K562 (cell line): Measurements from ENCODE around the gene ZDHHC19. TPM values are rescaled to one million over a fixed set of nuclear protein-coding genes. Genes with fewer than 3 reads are reported as not detected.
A peak's percentile ranks its signal among the peaks of the same experiment; 100 is the strongest.

Experiments
- CCAR2 ChIP-seq: fragments of 200-400 bp; formaldehyde crosslinking; IDR thresholded peaks from 2 replicates; pipeline ENCODE4 v1.6.1; 2017; ENCODE audit warnings: mild to moderate bottlenecking, low read depth, low read length
- CXXC5 ChIP-seq: fragments of 250-450 bp; sonication (Bioruptor Pico); IDR thresholded peaks from 2 replicates; pipeline ENCODE4 v1.8.0; 2022; ENCODE audit warnings: inconsistent platforms, mild to moderate bottlenecking, moderate library complexity
- IRF2 ChIP-seq: sonication (generic); formaldehyde crosslinking; IDR thresholded peaks from 2 replicates; pipeline ENCODE4 v1.8.1; 2022; ENCODE audit warnings: mild to moderate bottlenecking, missing genetic modification reagents
- KDM2B ChIP-seq: fragments of 250-450 bp; sonication (Bioruptor Pico); IDR thresholded peaks from 2 replicates; pipeline ENCODE4 v1.8.0; 2021; ENCODE audit warnings: mild to moderate bottlenecking, moderate library complexity
- KLF16 ChIP-seq: IDR thresholded peaks from 2 replicates; pipeline ENCODE4 v1.6.1; 2016; ENCODE audit warnings: antibody characterized with exemption
- MAFK ChIP-seq: IDR thresholded peaks from 2 replicates; pipeline ENCODE4 v1.6.1; 2011; ENCODE audit warnings: low read length, improper control_type of control experiment
- MEF2A ChIP-seq: IDR thresholded peaks from 2 replicates; pipeline ENCODE4 v1.6.1; 2011; ENCODE audit warnings: low read depth, mild to moderate bottlenecking, low read length, moderate library complexity; ENCODE audit not compliant: control insufficient read depth
- RBM39 ChIP-seq: fragments of 200-400 bp; formaldehyde crosslinking; optimal IDR thresholded peaks from 2 replicates; pipeline ENCODE3; 2018; ENCODE audit warnings: low read depth, low read length
- SRSF9 ChIP-seq: fragments of 200-400 bp; formaldehyde crosslinking; IDR thresholded peaks from 2 replicates; pipeline ENCODE4 v1.6.1; 2017; ENCODE audit warnings: low read depth, low read length, borderline replicate concordance
- TEAD4 ChIP-seq, 2 experiments: sonication (generic) in 1 of 2; formaldehyde crosslinking in 1 of 2; IDR thresholded peaks; 2 replicates each; pipeline versions ENCODE4 v1.6.1 to v1.8.0; 2012 to 2022; ENCODE audit warnings: borderline replicate concordance in 1 of 2, inconsistent platforms in 1 of 2, low read length in 1 of 2, mild to moderate bottlenecking in 1 of 2, missing genetic modification reagents in 1 of 2
- TOE1 ChIP-seq, 2 experiments: fragments of 450-650 bp in 1 of 2; sonication (generic) in 1 of 2; formaldehyde crosslinking in 1 of 2; IDR thresholded peaks; 2 replicates each; pipeline versions ENCODE4 v1.7.1 to v1.8.0; 2016 to 2022; ENCODE audit warnings: borderline replicate concordance in 2 of 2, mild to moderate bottlenecking in 2 of 2, antibody characterized with exemption in 1 of 2, inconsistent platforms in 1 of 2, low read depth in 1 of 2, missing genetic modification reagents in 1 of 2, moderate library complexity in 1 of 2
- TSC22D4 ChIP-seq: fragments of 450-650 bp; IDR thresholded peaks from 2 replicates; pipeline ENCODE4 v1.6.1; 2016; ENCODE audit warnings: missing genetic modification characterization, missing biosample characterization, control low read depth
- U2AF2 ChIP-seq: fragments of 200-400 bp; formaldehyde crosslinking; optimal IDR thresholded peaks from 2 replicates; pipeline ENCODE3; 2017; ENCODE audit warnings: low read depth, mild to moderate bottlenecking, low read length
- YBX1 ChIP-seq: fragments of 450-650 bp; IDR thresholded peaks from 2 replicates; pipeline ENCODE4 v1.7.1; 2016; ENCODE audit warnings: mild to moderate bottlenecking
- polyA plus RNA-seq, 8 experiments: library from polyadenylated mRNA; depleted of rRNA in 4 of 8; stranded (reverse) in 5 of 8; unstranded in 3 of 8; fragments of >200 nt; fragmentation: Nextera tagmentation in 2 of 8; fragmentation: Illumina TruSeq in 1 of 8; extraction: Ambion mirVana in 2 of 8; extraction: Trizol in 1 of 8; gene quantifications; 2 replicates each; pipeline versions ENCODE4 v1.2.1 to v1.2.3, GENCODE V29; 2011 to 2014; ENCODE audit warnings: inconsistent platforms in 1 of 8, missing spikeins in 1 of 8
- total RNA-seq, 7 experiments: library from RNA; depleted of rRNA in 6 of 7; stranded (reverse); fragments of >200 nt in 6 of 7; fragmentation: Illumina TruSeq in 2 of 7; extraction: Trizol in 2 of 7; gene quantifications; 2 replicates each; pipeline versions ENCODE4 v1.2.1 to v1.2.3, GENCODE V29; 2011 to 2021; ENCODE audit warnings: low replicate concordance in 1 of 7
- TF ChIP-seq, protein P1 (sequence below): sonication (generic); formaldehyde crosslinking; IDR thresholded peaks from 2 replicates; pipeline ENCODE4 v1.8.0; 2022; ENCODE audit warnings: mild to moderate bottlenecking, low read depth, missing genetic modification reagents
- TF ChIP-seq, protein P2 (sequence below): fragments of 250-450 bp; sonication (Bioruptor Pico); IDR thresholded peaks from 2 replicates; pipeline ENCODE4 v1.4.0; 2020; ENCODE audit warnings: mild to moderate bottlenecking, moderate library complexity
- TF ChIP-seq, protein P3 (sequence below): fragments of 450-650 bp; IDR thresholded peaks from 2 replicates; pipeline ENCODE4 v1.6.1; 2016
- TF ChIP-seq, protein P4 (sequence below): sonication (generic); formaldehyde crosslinking; IDR thresholded peaks from 2 replicates; pipeline ENCODE4 v1.4.0; 2020; ENCODE audit warnings: mild to moderate bottlenecking, missing genetic modification reagents
- TF ChIP-seq, protein P5 (sequence below): fragments of 450-650 bp; IDR thresholded peaks from 2 replicates; pipeline ENCODE4 v1.6.1; 2014; ENCODE audit warnings: low read depth, mild to moderate bottlenecking, moderate library complexity, borderline replicate concordance
- TF ChIP-seq, protein P6 (sequence below): fragments of 250-450 bp; sonication (Bioruptor Pico); IDR thresholded peaks from 2 replicates; pipeline ENCODE4 v1.5.0; 2021

ZDHHC19 gene
- total and polyA plus RNA-seq, 9 of the 15 experiments (the other 6 are each of a cell fraction or from before 2014, with no cell fraction given) = 0.40 to 5.5 (median 1.1) TPM

DNA sequence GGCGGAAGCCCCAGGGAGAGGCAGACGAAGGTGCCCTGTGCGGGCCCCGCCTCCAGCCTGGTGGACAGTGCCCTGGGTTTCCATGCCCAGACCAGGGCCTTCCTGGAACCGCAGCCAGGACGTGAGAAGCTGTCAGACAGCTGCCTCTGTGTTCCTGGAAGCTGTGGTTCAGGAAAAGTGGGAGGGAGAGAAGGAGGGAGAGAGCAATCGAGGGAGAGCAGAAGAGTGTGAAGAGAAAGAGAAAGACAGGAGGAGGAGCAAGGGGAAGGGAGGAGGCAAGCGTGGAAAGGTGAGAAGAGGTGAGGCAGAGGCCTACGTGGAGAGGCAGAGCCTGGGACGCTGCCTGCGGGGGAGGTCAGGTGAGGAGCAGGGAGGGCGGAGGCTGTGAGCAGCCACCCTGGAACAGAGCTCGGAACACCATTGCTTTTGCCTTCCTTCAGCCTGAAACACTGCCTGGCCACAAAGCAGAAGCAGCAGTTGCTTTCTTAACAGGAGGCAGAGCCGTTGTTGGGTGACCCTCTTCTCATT, 18.6 kb downstream of the ZDHHC19 start (continued):
- no peak for TF ChIP-seq YBX1
- TF ChIP-seq, protein P1, sequence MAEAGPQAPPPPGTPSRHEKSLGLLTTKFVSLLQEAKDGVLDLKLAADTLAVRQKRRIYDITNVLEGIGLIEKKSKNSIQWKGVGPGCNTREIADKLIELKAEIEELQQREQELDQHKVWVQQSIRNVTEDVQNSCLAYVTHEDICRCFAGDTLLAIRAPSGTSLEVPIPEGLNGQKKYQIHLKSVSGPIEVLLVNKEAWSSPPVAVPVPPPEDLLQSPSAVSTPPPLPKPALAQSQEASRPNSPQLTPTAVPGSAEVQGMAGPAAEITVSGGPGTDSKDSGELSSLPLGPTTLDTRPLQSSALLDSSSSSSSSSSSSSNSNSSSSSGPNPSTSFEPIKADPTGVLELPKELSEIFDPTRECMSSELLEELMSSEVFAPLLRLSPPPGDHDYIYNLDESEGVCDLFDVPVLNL (CRISPR knock-in tag) = no peak
- peak; percentile 46; the same call in 1 of the 2 replicates for TF ChIP-seq TOE1 (IDR thresholded peaks at IDR 0.05; ENCODE audit: borderline replicate concordance)
- no peak for TF ChIP-seq TOE1 (CRISPR knock-in tag; IDR thresholded peaks at IDR 0.05; ENCODE audit: borderline replicate concordance, low read depth)
- no peak for TF ChIP-seq TEAD4 (IDR thresholded peaks at IDR 0.05; ENCODE audit: low read length)
- TF ChIP-seq TEAD4 (CRISPR knock-in tag; IDR thresholded peaks at IDR 0.05; ENCODE audit: borderline replicate concordance) = no peak
- TF ChIP-seq, protein P2, sequence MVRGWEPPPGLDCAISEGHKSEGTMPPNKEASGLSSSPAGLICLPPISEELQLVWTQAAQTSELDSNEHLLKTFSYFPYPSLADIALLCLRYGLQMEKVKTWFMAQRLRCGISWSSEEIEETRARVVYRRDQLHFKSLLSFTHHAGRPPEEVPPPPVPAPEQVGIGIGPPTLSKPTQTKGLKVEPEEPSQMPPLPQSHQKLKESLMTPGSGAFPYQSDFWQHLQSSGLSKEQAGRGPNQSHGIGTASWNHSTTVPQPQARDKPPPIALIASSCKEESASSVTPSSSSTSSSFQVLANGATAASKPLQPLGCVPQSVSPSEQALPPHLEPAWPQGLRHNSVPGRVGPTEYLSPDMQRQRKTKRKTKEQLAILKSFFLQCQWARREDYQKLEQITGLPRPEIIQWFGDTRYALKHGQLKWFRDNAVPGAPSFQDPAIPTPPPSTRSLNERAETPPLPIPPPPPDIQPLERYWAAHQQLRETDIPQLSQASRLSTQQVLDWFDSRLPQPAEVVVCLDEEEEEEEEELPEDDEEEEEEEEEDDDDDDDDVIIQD (CRISPR knock-in tag) = no peak
- no peak for TF ChIP-seq SRSF9
- TF ChIP-seq, protein P3, sequence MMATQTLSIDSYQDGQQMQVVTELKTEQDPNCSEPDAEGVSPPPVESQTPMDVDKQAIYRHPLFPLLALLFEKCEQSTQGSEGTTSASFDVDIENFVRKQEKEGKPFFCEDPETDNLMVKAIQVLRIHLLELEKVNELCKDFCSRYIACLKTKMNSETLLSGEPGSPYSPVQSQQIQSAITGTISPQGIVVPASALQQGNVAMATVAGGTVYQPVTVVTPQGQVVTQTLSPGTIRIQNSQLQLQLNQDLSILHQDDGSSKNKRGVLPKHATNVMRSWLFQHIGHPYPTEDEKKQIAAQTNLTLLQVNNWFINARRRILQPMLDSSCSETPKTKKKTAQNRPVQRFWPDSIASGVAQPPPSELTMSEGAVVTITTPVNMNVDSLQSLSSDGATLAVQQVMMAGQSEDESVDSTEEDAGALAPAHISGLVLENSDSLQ = no peak
- no peak for TF ChIP-seq MAFK
- TF ChIP-seq MEF2A = no peak
- TF ChIP-seq KDM2B (CRISPR knock-in tag) = no peak
- TF ChIP-seq, protein P4, sequence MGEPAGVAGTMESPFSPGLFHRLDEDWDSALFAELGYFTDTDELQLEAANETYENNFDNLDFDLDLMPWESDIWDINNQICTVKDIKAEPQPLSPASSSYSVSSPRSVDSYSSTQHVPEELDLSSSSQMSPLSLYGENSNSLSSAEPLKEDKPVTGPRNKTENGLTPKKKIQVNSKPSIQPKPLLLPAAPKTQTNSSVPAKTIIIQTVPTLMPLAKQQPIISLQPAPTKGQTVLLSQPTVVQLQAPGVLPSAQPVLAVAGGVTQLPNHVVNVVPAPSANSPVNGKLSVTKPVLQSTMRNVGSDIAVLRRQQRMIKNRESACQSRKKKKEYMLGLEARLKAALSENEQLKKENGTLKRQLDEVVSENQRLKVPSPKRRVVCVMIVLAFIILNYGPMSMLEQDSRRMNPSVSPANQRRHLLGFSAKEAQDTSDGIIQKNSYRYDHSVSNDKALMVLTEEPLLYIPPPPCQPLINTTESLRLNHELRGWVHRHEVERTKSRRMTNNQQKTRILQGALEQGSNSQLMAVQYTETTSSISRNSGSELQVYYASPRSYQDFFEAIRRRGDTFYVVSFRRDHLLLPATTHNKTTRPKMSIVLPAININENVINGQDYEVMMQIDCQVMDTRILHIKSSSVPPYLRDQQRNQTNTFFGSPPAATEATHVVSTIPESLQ (CRISPR knock-in tag) = no peak
- TF ChIP-seq, protein P5, sequence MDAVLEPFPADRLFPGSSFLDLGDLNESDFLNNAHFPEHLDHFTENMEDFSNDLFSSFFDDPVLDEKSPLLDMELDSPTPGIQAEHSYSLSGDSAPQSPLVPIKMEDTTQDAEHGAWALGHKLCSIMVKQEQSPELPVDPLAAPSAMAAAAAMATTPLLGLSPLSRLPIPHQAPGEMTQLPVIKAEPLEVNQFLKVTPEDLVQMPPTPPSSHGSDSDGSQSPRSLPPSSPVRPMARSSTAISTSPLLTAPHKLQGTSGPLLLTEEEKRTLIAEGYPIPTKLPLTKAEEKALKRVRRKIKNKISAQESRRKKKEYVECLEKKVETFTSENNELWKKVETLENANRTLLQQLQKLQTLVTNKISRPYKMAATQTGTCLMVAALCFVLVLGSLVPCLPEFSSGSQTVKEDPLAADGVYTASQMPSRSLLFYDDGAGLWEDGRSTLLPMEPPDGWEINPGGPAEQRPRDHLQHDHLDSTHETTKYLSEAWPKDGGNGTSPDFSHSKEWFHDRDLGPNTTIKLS = no peak
- no peak for TF ChIP-seq KLF16
- TF ChIP-seq RBM39 = no peak
- TF ChIP-seq, protein P6, sequence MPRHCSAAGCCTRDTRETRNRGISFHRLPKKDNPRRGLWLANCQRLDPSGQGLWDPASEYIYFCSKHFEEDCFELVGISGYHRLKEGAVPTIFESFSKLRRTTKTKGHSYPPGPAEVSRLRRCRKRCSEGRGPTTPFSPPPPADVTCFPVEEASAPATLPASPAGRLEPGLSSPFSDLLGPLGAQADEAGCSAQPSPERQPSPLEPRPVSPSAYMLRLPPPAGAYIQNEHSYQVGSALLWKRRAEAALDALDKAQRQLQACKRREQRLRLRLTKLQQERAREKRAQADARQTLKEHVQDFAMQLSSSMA (CRISPR knock-in tag) = no peak
- no peak for TF ChIP-seq IRF2 (CRISPR knock-in tag)
- TF ChIP-seq CCAR2 = no peak
- 0 out of 2 replicates have a peak, but pooled peaks have one; percentile 54 for TF ChIP-seq CXXC5 (CRISPR knock-in tag)
- no peak for TF ChIP-seq U2AF2
- no peak for TF ChIP-seq TSC22D4 (tag)
